H1 (cell line): Measurements from ENCODE around the gene ARL5A. TPM values are rescaled to one million over a fixed set of nuclear protein-coding genes. Genes with fewer than 3 reads are reported as not detected.

Experiments
- MAX ChIP-seq: IDR thresholded peaks from 2 replicates; pipeline ENCODE4 v1.6.1; 2012; ENCODE audit warnings: inconsistent platforms
- polyA plus RNA-seq, 7 experiments: library from polyadenylated mRNA; depleted of rRNA in 3 of 7; stranded (reverse) in 5 of 7; unstranded in 2 of 7; fragments of >200 nt in 5 of 7; fragments of 200-250 nt in 2 of 7; gene quantifications; 1 replicate in 5 of 7; 2 replicates in 1 of 7; 4 replicates in 1 of 7; pipeline versions ENCODE4 v1.2.1 to v1.2.3, GENCODE V29; 2011 to 2013; ENCODE audit warnings: missing spikeins in 2 of 7, mixed read lengths in 2 of 7
- total RNA-seq: library from RNA; stranded (reverse); fragmentation: NEBNext Ultra II Directional; extraction: Animal tissue kit (Norgen Biotek cat#: 25700); gene quantifications from 2 replicates; pipeline ENCODE4 v1.2.1, GENCODE V29; 2021

ARL5A gene
- total and polyA plus RNA-seq, 2 of the 8 experiments (the other 6 are each of a cell fraction or from before 2014, with no cell fraction given): 12.6 to 86.3 TPM

GRCh38 chr2:151761193-151761592, 67.0 kb downstream of the ARL5A start (continued):
- no peak for TF ChIP-seq MAX
